Renal pelvis (tissue), 12 donors: ENCODE measurements around the gene KRTAP2-2. TPM values are rescaled to one million over a fixed set of nuclear protein-coding genes. Genes with fewer than 3 reads are reported as not detected.
"Not testable (repeated sequence)": the region's sequence is repeated elsewhere in the genome, so short reads cannot be mapped to it uniquely, and the experiment has no call there.

ENCODE experiments used
- DNase-seq: peaks from one replicate; pipeline ENCODE4 v3.0.0-alpha.2; 2013
- long read RNA-seq, 16 experiments: transcript quantifications; one replicate each; lab custom pipeline, GENCODE V29; 2026
- polyA plus RNA-seq, 3 donors: library from polyadenylated mRNA; unstranded; fragments of 120-200 nt; gene quantifications; one replicate each; pipeline ENCODE4 v1.2.1, GENCODE V29; 2013; ENCODE audit not compliant: insufficient read length in 3 of 3

Gene KRTAP2-2
- polyA plus RNA-seq = not detected
- long read RNA-seq, donor 1 = 0 reads
- long read RNA-seq, donor 2 = 0 reads
- long read RNA-seq, donor 3 = 0 reads
- long read RNA-seq, donor 4 = 0 reads
- long read RNA-seq, donor 5 = 0 reads
- long read RNA-seq, donor 6 = 0 reads
- long read RNA-seq, donor 7 = 0 reads
- long read RNA-seq, donor 8 = 0 reads
- long read RNA-seq, donor 9 = 0 reads
- long read RNA-seq, donor 10 = 0 reads
- long read RNA-seq, donor 11 = 0 reads
- long read RNA-seq, donor 12 = 0 reads
- long read RNA-seq, donor 13 = 0 reads
- long read RNA-seq, donor 14 = 0 reads
- long read RNA-seq, donor 15 = 0 reads
- long read RNA-seq, donor 16 = 0 reads

- DNase-seq = not testable (repeated sequence)
Measured at GRCh38 chr17:41055130-41055529, at the start of gene KRTAP2-2. Gene KRTAP2-2 (minus strand): TSS chr17:41055230. CDS start chr17:41055211, 19 bp downstream.

GRCh38 chr17:41104386-41105038 lies 49.5 kb upstream of the KRTAP2-2 start:
- not testable (repeated sequence) for DNase-seq

- DNase-seq = no peak
Measured at GRCh38 chr17:41103896-41104295, 48.9 kb upstream of the KRTAP2-2 start.

- DNase-seq = no peak
Measured at GRCh38 chr17:41101586-41102259, 46.7 kb upstream of the KRTAP2-2 start, which contains the start of gene KRTAP4-16. Gene KRTAP4-16 (minus strand): TSS chr17:41102209. CDS start chr17:41102209, 0 bp downstream.

GRCh38 chr17:41099682-41100480 lies 44.9 kb upstream of the KRTAP2-2 start:
- not testable (repeated sequence) for DNase-seq

GRCh38 chr17:41098481-41098880 lies 43.5 kb upstream of the KRTAP2-2 start:
- DNase-seq = no peak

- no peak for DNase-seq
Measured at GRCh38 chr17:41098042-41098441, 43.0 kb upstream of the KRTAP2-2 start, which contains the start of gene KRTAP4-8. Gene KRTAP4-8 (minus strand): TSS chr17:41098142. CDS start chr17:41098084, 58 bp downstream.

- no peak for DNase-seq
Measured at GRCh38 chr17:41096055-41096454, 41.0 kb upstream of the KRTAP2-2 start.

- not testable (repeated sequence) for DNase-seq
Measured at GRCh38 chr17:41088760-41089352, 33.8 kb upstream of the KRTAP2-2 start.

- not testable (repeated sequence) for DNase-seq
Measured at GRCh38 chr17:41084100-41084856, 29.2 kb upstream of the KRTAP2-2 start, which contains the start of gene KRTAP4-7. Gene KRTAP4-7 (plus strand): TSS chr17:41084150. CDS start chr17:41084207, 57 bp downstream.

GRCh38 chr17:41083427-41083826 lies 28.4 kb upstream of the KRTAP2-2 start:
- not testable (repeated sequence) for DNase-seq

- no peak for DNase-seq
Measured at GRCh38 chr17:41082626-41083025, 27.6 kb upstream of the KRTAP2-2 start.

- no peak for DNase-seq
Measured at GRCh38 chr17:41076788-41077187, 21.8 kb upstream of the KRTAP2-2 start.

- DNase-seq = no peak
Measured at GRCh38 chr17:41073676-41074075, 18.6 kb upstream of the KRTAP2-2 start.

GRCh38 chr17:41071606-41072360 lies 16.8 kb upstream of the KRTAP2-2 start:
- DNase-seq = no peak

GRCh38 chr17:41069031-41069430 lies 14.0 kb upstream of the KRTAP2-2 start:
- no peak for DNase-seq

- no peak for DNase-seq
Measured at GRCh38 chr17:41067281-41067680, 12.3 kb upstream of the KRTAP2-2 start.

GRCh38 chr17:41065829-41066624 lies 11.0 kb upstream of the KRTAP2-2 start, which contains the start of gene KRTAP2-4:
Gene KRTAP2-4 (minus strand): TSS chr17:41065879. CDS start chr17:41065845, 34 bp downstream.
- DNase-seq = no peak
